HUES64 (cell line): ENCODE results near the gene OTUB1.

Experiments
- H3K27ac ChIP-seq: 2 replicates; pipeline ENCODE4 v1.7.0; 2013; ENCODE audit warnings: low read depth, low read length, inconsistent platforms
- H3K27me3 ChIP-seq: 2 replicates; pipeline ENCODE4 v1.6.1; 2013; ENCODE audit warnings: mild to moderate bottlenecking, low read length; ENCODE audit not compliant: insufficient read depth
- H3K36me3 ChIP-seq: 2 replicates; pipeline ENCODE4 v1.6.1; 2013; ENCODE audit warnings: mild to moderate bottlenecking, low read length; ENCODE audit not compliant: insufficient read depth
- H3K4me1 ChIP-seq: 2 replicates; pipeline ENCODE4 v1.6.1; 2013; ENCODE audit warnings: mild to moderate bottlenecking, low read length, moderate library complexity; ENCODE audit not compliant: insufficient read depth
- H3K4me3 ChIP-seq: 2 replicates; pipeline ENCODE4 v1.5.1; 2013; ENCODE audit warnings: mild to moderate bottlenecking, low read length, moderate library complexity
- H3K9ac ChIP-seq: 2 replicates; pipeline ENCODE4 v1.6.1; 2013; ENCODE audit warnings: mild to moderate bottlenecking, low read depth, low read length
- H3K9me3 ChIP-seq: 2 replicates; pipeline ENCODE4 v1.6.1; 2013; ENCODE audit warnings: low read depth, low read length; ENCODE audit not compliant: insufficient read depth
- WGBS: fragments of 150-250, 120-280 bp; methylation state at CpG from one replicate; pipeline ENCODE4 v1.1.7; 2013; ENCODE audit warnings: missing lambda C conversion rate; 5-methylcytosine and 5-hydroxymethylcytosine counted together

Gene OTUB1

GRCh38 chr11:64007160-64007628 is 21.0 kb downstream of the OTUB1 start:
- H3K4me3 ChIP-seq: peak overlapping the region; percentile 49
- H3K9me3 ChIP-seq: no peaks in the 10 kb centered on the region
- no peak overlapping the region for H3K9ac ChIP-seq
- WGBS: 2% methylated on average over 27 of the region's 27 CpGs
- peaks cover 54% of the 10 kb centered on the region for H3K27me3 ChIP-seq
- no peaks in the 10 kb centered on the region for H3K36me3 ChIP-seq
- H3K4me1 ChIP-seq: peaks cover 4% of the 10 kb centered on the region
- H3K27ac ChIP-seq: no peak overlapping the region

- WGBS: 6% methylated on average over 40 of the region's 40 CpGs
- Histone ChIP-seq H3K9me3 (no peaks in the 10 kb centered on the region), H3K27ac (no peak overlapping the region), H3K36me3 (no peaks in the 10 kb centered on the region), H3K4me3 (peak overlapping the region; percentile 49), H3K9ac (no peak overlapping the region), H3K4me1 (peaks cover 4% of the 10 kb centered on the region), H3K27me3 (peaks cover 54% of the 10 kb centered on the region)
Observed at GRCh38 chr11:64007629-64008282, 21.5 kb downstream of the OTUB1 start.

- 86% methylated on average over 26 of the region's 26 CpGs for WGBS
- H3K27me3 ChIP-seq: peaks cover 54% of the 10 kb centered on the region
- H3K4me1 ChIP-seq: peaks cover 4% of the 10 kb centered on the region
- H3K9ac ChIP-seq: no peak overlapping the region
- H3K4me3 ChIP-seq: peak overlapping the region; percentile 49; the same call in 1 of the 2 replicates
- no peaks in the 10 kb centered on the region for H3K36me3 ChIP-seq
- no peaks in the 10 kb centered on the region for H3K9me3 ChIP-seq
- H3K27ac ChIP-seq: no peak overlapping the region
Observed at GRCh38 chr11:64008283-64008913, 22.2 kb downstream of the OTUB1 start.

- H3K9ac ChIP-seq: no peak overlapping the region
- H3K9me3 ChIP-seq: no peaks in the 10 kb centered on the region
- H3K27ac ChIP-seq: no peak overlapping the region
- no peak overlapping the region for H3K4me3 ChIP-seq
- H3K27me3 ChIP-seq: peaks cover 54% of the 10 kb centered on the region
- H3K4me1 ChIP-seq: peaks cover 4% of the 10 kb centered on the region
- WGBS: 82% methylated on average over 18 of the region's 18 CpGs
- no peaks in the 10 kb centered on the region for H3K36me3 ChIP-seq
Observed at GRCh38 chr11:64008914-64009633, 22.8 kb downstream of the OTUB1 start.

GRCh38 chr11:64009710-64010109 is 23.5 kb downstream of the OTUB1 start:
- H3K4me3 ChIP-seq: no peak overlapping the region
- peaks cover 4% of the 10 kb centered on the region for H3K4me1 ChIP-seq
- H3K27ac ChIP-seq: no peak overlapping the region
- H3K9me3 ChIP-seq: no peaks in the 10 kb centered on the region
- H3K9ac ChIP-seq: no peak overlapping the region
- H3K36me3 ChIP-seq: no peaks in the 10 kb centered on the region
- H3K27me3 ChIP-seq: peaks cover 55% of the 10 kb centered on the region
- WGBS: 96% methylated on average over 8 of the region's 8 CpGs

GRCh38 chr11:64010783-64011182 is 24.5 kb downstream of the OTUB1 start:
- Histone ChIP-seq H3K4me1 (peaks cover 4% of the 10 kb centered on the region), H3K9me3 (no peaks in the 10 kb centered on the region), H3K4me3 (no peak overlapping the region), H3K36me3 (no peaks in the 10 kb centered on the region), H3K27ac (no peak overlapping the region), H3K27me3 (peaks cover 53% of the 10 kb centered on the region), H3K9ac (no peak overlapping the region)
- 93% methylated on average over 2 of the region's 2 CpGs for WGBS

GRCh38 chr11:64011371-64011770 is 25.1 kb downstream of the OTUB1 start:
- 92% methylated on average over 8 of the region's 8 CpGs for WGBS
- H3K27ac ChIP-seq: no peak overlapping the region

GRCh38 chr11:64013141-64013896 is 27.1 kb downstream of the OTUB1 start:
- Histone ChIP-seq H3K27me3 (peaks cover 28% of the 10 kb centered on the region), H3K4me3 (no peak overlapping the region), H3K9me3 (no peaks in the 10 kb centered on the region), H3K9ac (no peak overlapping the region; the same call in 1 of the 2 replicates), H3K4me1 (no peaks in the 10 kb centered on the region; the same call in 1 of the 2 replicates), H3K36me3 (no peaks in the 10 kb centered on the region), H3K27ac (no peak overlapping the region)
- WGBS: 88% methylated on average over 16 of the region's 16 CpGs

More at GRCh38 chr11:64011371-64011770, 25.1 kb downstream of the OTUB1 start:
- H3K9ac ChIP-seq: no peak overlapping the region
- peaks cover 47% of the 10 kb centered on the region for H3K27me3 ChIP-seq
- no peaks in the 10 kb centered on the region for H3K9me3 ChIP-seq
- peaks cover 4% of the 10 kb centered on the region for H3K4me1 ChIP-seq
- no peaks in the 10 kb centered on the region for H3K36me3 ChIP-seq
- no peak overlapping the region for H3K4me3 ChIP-seq

GRCh38 chr11:64014356-64014755 is 28.1 kb downstream of the OTUB1 start:
- 92% methylated on average over 11 of the region's 11 CpGs for WGBS
- no peak overlapping the region for H3K9ac ChIP-seq
- H3K9me3 ChIP-seq: no peaks in the 10 kb centered on the region
- no peaks in the 10 kb centered on the region; the same call in 1 of the 2 replicates for H3K4me1 ChIP-seq
- no peak overlapping the region for H3K27ac ChIP-seq
- H3K27me3 ChIP-seq: peaks cover 19% of the 10 kb centered on the region
- no peaks in the 10 kb centered on the region for H3K36me3 ChIP-seq
- no peak overlapping the region for H3K4me3 ChIP-seq

GRCh38 chr11:64015510-64015909 is 29.3 kb downstream of the OTUB1 start:
- 88% methylated on average over 20 of the region's 20 CpGs for WGBS
- H3K27ac ChIP-seq: no peak overlapping the region
- no peaks in the 10 kb centered on the region for H3K9me3 ChIP-seq
- no peak overlapping the region for H3K4me3 ChIP-seq
- H3K9ac ChIP-seq: no peak overlapping the region
- peaks cover 19% of the 10 kb centered on the region; the same call in 1 of the 2 replicates for H3K27me3 ChIP-seq
- H3K4me1 ChIP-seq: no peaks in the 10 kb centered on the region
- H3K36me3 ChIP-seq: no peaks in the 10 kb centered on the region
